Endodermal cell (in vitro differentiated cells): Measurements from ENCODE around the gene ILF3. TPM values are rescaled to one million over a fixed set of nuclear protein-coding genes. Genes with fewer than 3 reads are reported as not detected.

ENCODE experiments used
- DNase-seq: peaks from one replicate; pipeline ENCODE4 v3.0.0-alpha.2; 2017
- H3K27ac ChIP-seq: 2 replicates; pipeline ENCODE4 v1.5.1; 2013; ENCODE audit warnings: mild to moderate bottlenecking, low read depth, low read length, moderate library complexity
- H3K27me3 ChIP-seq: 2 replicates; pipeline ENCODE4 v1.6.1; 2013; ENCODE audit warnings: mild to moderate bottlenecking, low read length, moderate library complexity; ENCODE audit not compliant: insufficient read depth, control insufficient read depth, poor library complexity, severe bottlenecking
- H3K36me3 ChIP-seq: 2 replicates; pipeline ENCODE4 v1.7.0; 2013; ENCODE audit warnings: mild to moderate bottlenecking, low read length, moderate library complexity; ENCODE audit not compliant: control insufficient read depth, insufficient read depth
- H3K4me1 ChIP-seq: one replicate; pipeline ENCODE4 v1.7.0; 2013; ENCODE audit warnings: low read length; ENCODE audit not compliant: control insufficient read depth, insufficient read depth
- H3K4me3 ChIP-seq: 2 replicates; pipeline ENCODE4 v1.5.1; 2013; ENCODE audit warnings: mild to moderate bottlenecking, low read length, moderate library complexity
- H3K9ac ChIP-seq: 2 replicates; pipeline ENCODE4 v1.6.1; 2013; ENCODE audit warnings: mild to moderate bottlenecking, low read length, moderate library complexity; ENCODE audit not compliant: poor library complexity, severe bottlenecking; ENCODE audit errors: extremely low read depth
- H3K9me3 ChIP-seq: 2 replicates; pipeline ENCODE4 v1.6.1; 2013; ENCODE audit warnings: mild to moderate bottlenecking, low read length, moderate library complexity; ENCODE audit not compliant: control insufficient read depth
- H3K27ac Mint-ChIP-seq: 2 replicates; pipeline ENCODE4 v1.8.0; 2020; ENCODE audit warnings: mixed read lengths
- H3K27me3 Mint-ChIP-seq: 2 replicates; pipeline ENCODE4 v1.8.0; 2021; ENCODE audit warnings: mild to moderate bottlenecking, mixed read lengths; ENCODE audit not compliant: insufficient read depth
- H3K36me3 Mint-ChIP-seq: 2 replicates; pipeline ENCODE4 v1.8.0; 2020; ENCODE audit warnings: low read depth, mixed read lengths
- H3K4me1 Mint-ChIP-seq: 2 replicates; pipeline ENCODE4 v1.8.0; 2020; ENCODE audit warnings: mixed read lengths
- H3K4me3 Mint-ChIP-seq: 2 replicates; pipeline ENCODE4 v1.8.0; 2020; ENCODE audit warnings: mild to moderate bottlenecking, moderate library complexity, mixed read lengths
- H3K9me3 Mint-ChIP-seq: 2 replicates; pipeline ENCODE4 v1.8.0; 2020; ENCODE audit warnings: mild to moderate bottlenecking, mixed read lengths
- WGBS, 2 experiments: methylation state at CpG; one replicate each; pipeline versions ENCODE4 v1.1.5 to v1.1.7; 2013; ENCODE audit warnings: missing lambda C conversion rate in 2 of 2, mixed read lengths in 1 of 2; ENCODE audit not compliant: insufficient coverage in 1 of 2, insufficient read length in 1 of 2; 5-methylcytosine and 5-hydroxymethylcytosine counted together
- total RNA-seq, 2 donors: library from RNA; stranded (reverse); fragmentation: NEBNext Ultra II Directional in 1 of 2; extraction: Animal tissue kit (Norgen Biotek cat#: 25700) in 1 of 2; gene quantifications; 2 replicates in 1 of 2; 3 replicates in 1 of 2; pipeline ENCODE4 v1.2.1, GENCODE V29; 2021
- TF ChIP-seq, protein P1 (sequence below): fragments of 200-600 bp; sonication (generic); conservative IDR thresholded peaks from 2 replicates; pipeline ENCODE4 v1.5.0; 2021; ENCODE audit warnings: antibody characterized with exemption, mild to moderate bottlenecking

Gene ILF3
- total RNA-seq, 2 donors from 2014 or later = 625 to 629 TPM

GRCh38 chr19:10719466-10719961, 65.4 kb downstream of the ILF3 start:
- no peak overlapping the region for H3K27ac ChIP-seq
- TF ChIP-seq, protein P1, sequence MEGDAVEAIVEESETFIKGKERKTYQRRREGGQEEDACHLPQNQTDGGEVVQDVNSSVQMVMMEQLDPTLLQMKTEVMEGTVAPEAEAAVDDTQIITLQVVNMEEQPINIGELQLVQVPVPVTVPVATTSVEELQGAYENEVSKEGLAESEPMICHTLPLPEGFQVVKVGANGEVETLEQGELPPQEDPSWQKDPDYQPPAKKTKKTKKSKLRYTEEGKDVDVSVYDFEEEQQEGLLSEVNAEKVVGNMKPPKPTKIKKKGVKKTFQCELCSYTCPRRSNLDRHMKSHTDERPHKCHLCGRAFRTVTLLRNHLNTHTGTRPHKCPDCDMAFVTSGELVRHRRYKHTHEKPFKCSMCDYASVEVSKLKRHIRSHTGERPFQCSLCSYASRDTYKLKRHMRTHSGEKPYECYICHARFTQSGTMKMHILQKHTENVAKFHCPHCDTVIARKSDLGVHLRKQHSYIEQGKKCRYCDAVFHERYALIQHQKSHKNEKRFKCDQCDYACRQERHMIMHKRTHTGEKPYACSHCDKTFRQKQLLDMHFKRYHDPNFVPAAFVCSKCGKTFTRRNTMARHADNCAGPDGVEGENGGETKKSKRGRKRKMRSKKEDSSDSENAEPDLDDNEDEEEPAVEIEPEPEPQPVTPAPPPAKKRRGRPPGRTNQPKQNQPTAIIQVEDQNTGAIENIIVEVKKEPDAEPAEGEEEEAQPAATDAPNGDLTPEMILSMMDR = no peak
- H3K27ac Mint-ChIP-seq = peak overlapping the region; percentile 31
- peaks cover 15% of the 10 kb centered on the region for H3K4me1 Mint-ChIP-seq
- H3K27me3 ChIP-seq = no peaks in the 10 kb centered on the region
- H3K4me3 Mint-ChIP-seq = peak overlapping the region; percentile 92
- peak overlapping the region; percentile 91 for H3K4me3 ChIP-seq
- peaks cover 7% of the 10 kb centered on the region for H3K36me3 Mint-ChIP-seq
- peaks cover 7% of the 10 kb centered on the region for H3K4me1 ChIP-seq
- H3K36me3 ChIP-seq = peaks cover 7% of the 10 kb centered on the region
- WGBS, 2 experiments = 88 to 100% methylated on average over 2 to 5 of the region's 5 CpGs
- no peaks in the 10 kb centered on the region for H3K9me3 ChIP-seq
- no peaks in the 10 kb centered on the region for H3K9me3 Mint-ChIP-seq
- DNase-seq = no peak
- H3K9ac ChIP-seq = peak overlapping the region; percentile 82
- no peaks in the 10 kb centered on the region for H3K27me3 Mint-ChIP-seq

DNA sequence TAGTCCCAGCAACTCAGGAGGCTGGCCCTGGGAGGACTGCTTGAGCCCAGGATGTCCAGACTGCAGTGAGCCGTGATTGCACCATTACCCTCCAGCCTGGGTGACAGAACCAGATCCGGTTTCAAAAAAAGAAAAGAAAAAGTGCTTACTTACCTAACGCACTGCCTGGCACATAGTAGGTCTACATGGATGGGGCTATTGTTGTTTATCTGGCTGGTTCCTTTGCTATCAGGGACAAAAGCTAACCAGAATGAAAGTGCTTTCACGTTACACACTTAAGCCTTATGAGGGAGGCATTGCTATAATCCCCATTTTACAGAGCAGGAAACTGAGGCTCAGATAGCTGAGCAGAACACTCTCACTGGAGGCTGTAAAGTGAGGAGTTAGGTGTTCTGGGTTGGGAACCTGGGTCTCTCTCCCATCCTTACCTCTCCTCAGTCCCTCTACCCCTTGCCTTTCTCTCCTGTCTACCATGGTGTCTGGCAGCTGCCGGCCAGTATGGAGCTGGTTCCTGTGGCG, 66.5 kb downstream of the ILF3 start:
- Histone ChIP-seq H3K4me1 (peaks cover 7% of the 10 kb centered on the region), H3K36me3 (peaks cover 11% of the 10 kb centered on the region), H3K4me3 (no peak overlapping the region), H3K9me3 (no peaks in the 10 kb centered on the region), H3K9ac (no peak overlapping the region), H3K27me3 (no peaks in the 10 kb centered on the region), H3K27ac (no peak overlapping the region)
- Mint-ChIP-seq H3K27me3 (no peaks in the 10 kb centered on the region), H3K27ac (no peak overlapping the region), H3K36me3 (peaks cover 9% of the 10 kb centered on the region), H3K9me3 (no peaks in the 10 kb centered on the region), H3K4me1 (peaks cover 15% of the 10 kb centered on the region), H3K4me3 (no peak overlapping the region)
- 94 to 95% methylated on average over 2 to 6 of the region's 6 CpGs for WGBS, 2 experiments
- TF ChIP-seq, protein P1 = no peak
- no peak for DNase-seq

- peak overlapping the region; percentile 5 for H3K27ac Mint-ChIP-seq
- TF ChIP-seq, protein P1 = no peak
- no peak for DNase-seq
- 94 to 100% methylated on average over 2 to 3 of the region's 3 CpGs for WGBS, 2 experiments
- H3K9me3 ChIP-seq = no peaks in the 10 kb centered on the region
- no peaks in the 10 kb centered on the region for H3K27me3 ChIP-seq
- no peak overlapping the region for H3K4me3 Mint-ChIP-seq
- no peak overlapping the region for H3K27ac ChIP-seq
- no peaks in the 10 kb centered on the region for H3K27me3 Mint-ChIP-seq
- peaks cover 24% of the 10 kb centered on the region for H3K36me3 Mint-ChIP-seq
- H3K9me3 Mint-ChIP-seq = no peaks in the 10 kb centered on the region
- peaks cover 20% of the 10 kb centered on the region for H3K36me3 ChIP-seq
- H3K4me1 Mint-ChIP-seq = peaks cover 12% of the 10 kb centered on the region
- no peak overlapping the region for H3K4me3 ChIP-seq
- H3K4me1 ChIP-seq = peaks cover 7% of the 10 kb centered on the region
- no peak overlapping the region for H3K9ac ChIP-seq
Measured at GRCh38 chr19:10723591-10723990, 69.4 kb downstream of the ILF3 start.
